MM.1S (cell line): ENCODE measurements around the gene AGAP3.

Experiments used
- CTCF ChIP-seq: fragments of 300-600 bp; sonication (generic); IDR thresholded peaks from 2 replicates; pipeline ENCODE4 v1.5.1; 2016; ENCODE audit warnings: antibody characterized with exemption, low read length, mixed read lengths
- EZH2 ChIP-seq: fragments of 300-600 bp; sonication (generic); optimal IDR thresholded peaks from 2 replicates; pipeline ENCODE3; 2017; ENCODE audit warnings: low read depth, mild to moderate bottlenecking, antibody characterized with exemption, low read length, mixed read lengths
- EZH2phosphoT487 ChIP-seq: fragments of 300-600 bp; sonication (generic); IDR thresholded peaks from 2 replicates; pipeline ENCODE4 v1.6.1; 2018; ENCODE audit warnings: antibody characterized with exemption, low read length

DNA sequence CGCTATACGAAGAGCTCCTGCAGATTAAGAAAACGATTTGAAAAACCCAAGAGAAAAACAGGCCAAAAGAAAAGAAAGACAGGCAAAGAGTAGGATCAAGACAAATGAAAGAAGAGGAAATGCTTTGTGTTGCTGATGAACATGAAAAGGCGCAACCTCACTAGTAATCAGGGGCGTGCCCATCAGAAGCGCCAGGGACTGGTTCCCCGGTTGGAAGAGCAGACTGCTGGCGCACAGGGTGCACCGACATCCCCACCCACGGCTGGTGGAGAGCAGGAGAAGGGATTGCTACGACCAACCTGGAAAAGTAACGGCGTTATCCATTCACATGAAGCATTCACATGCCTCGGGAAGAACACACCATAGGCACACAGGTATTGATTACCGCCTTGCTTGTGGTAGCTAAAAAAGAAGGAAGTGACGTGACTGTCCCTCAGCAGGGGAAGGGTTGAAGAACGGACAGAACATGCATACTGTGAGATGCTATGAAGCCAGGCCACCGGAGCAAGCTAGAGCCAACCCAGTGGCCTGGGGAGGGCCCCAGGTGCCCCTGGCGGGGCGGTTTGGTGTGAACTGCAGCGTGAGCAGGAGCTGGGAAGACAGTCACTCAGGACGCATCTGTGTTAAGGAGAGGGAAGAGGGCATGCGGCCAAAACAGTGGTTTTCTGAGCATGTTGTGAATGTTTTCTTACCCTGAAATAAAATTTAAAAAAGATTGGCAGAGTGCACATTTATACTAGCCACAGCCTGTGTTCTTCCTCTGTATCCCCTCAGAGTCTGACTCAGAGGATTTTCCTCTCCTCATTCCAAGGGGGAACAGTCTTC is 18.3 kb downstream of the AGAP3 start:
- TF ChIP-seq EZH2: no peak
- TF ChIP-seq CTCF: no peak
- TF ChIP-seq EZH2phosphoT487: no peak
